Measurements from ENCODE around the gene PDE4D.
"Not testable (repeated sequence)": the region's sequence is repeated elsewhere in the genome, so short reads cannot be mapped to it uniquely, and the experiment has no call there.

Gene PDE4D

DNA sequence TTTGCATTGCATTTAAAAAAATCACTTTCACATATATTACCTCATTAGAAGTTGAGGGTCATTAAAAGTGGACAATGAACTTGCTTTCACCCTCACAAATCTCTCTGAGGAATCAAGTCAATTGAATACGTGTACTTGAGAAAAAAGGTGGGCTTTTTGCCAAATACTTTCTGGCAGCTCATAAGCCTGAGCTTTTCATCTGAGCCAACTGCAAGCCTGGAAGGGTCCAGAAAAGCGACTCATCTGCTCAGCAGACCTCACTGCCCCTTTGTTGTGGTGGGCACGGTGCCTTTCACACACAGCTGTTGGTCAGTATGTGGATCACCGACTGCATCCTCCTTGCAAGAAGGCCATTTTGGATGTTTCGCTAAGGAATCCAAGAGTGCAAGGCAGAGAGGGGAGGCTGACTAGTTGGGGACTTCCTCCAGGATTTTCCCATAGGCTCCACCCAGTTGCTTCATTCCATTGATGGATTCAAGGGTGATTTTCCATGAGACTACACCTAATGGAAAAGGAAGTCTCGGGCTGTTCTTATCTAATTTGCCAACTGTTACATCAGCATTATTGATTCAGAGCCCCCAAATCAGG is 564.7 kb downstream of the PDE4D start:
- no peak for DNase-seq (ENCODE audit: low spot score)

- no peak for DNase-seq (ENCODE audit: low spot score)
These were observed 566.1 kb downstream of the PDE4D start for GRCh38 chr5:59327191-59327980.

DNA sequence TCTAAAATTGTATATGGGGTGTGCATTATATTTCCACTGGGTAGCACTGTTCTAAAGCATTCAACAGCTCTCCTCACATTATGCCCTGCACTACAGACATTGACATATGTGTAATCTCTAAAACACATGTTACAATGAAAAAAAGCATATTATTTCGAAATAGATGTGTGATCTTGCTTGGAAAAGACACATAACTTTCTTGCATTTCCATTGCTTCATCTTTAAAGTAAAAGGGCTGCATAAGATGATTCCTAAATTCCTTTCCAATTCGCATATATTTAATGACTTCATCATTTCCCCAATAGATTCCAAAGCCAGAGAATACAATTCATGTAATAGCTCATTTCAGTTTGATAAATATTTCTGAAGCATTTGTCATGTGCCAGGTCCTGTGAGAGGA is 566.9 kb downstream of the PDE4D start:
- no peak for DNase-seq (ENCODE audit: low spot score)

GRCh38 chr5:59325070-59325469 is 568.5 kb downstream of the PDE4D start:
- DNase-seq (ENCODE audit: low spot score), result no peak

- no peak for DNase-seq (ENCODE audit: low spot score)
These were observed 570.6 kb downstream of the PDE4D start for GRCh38 chr5:59322894-59323293.

DNA sequence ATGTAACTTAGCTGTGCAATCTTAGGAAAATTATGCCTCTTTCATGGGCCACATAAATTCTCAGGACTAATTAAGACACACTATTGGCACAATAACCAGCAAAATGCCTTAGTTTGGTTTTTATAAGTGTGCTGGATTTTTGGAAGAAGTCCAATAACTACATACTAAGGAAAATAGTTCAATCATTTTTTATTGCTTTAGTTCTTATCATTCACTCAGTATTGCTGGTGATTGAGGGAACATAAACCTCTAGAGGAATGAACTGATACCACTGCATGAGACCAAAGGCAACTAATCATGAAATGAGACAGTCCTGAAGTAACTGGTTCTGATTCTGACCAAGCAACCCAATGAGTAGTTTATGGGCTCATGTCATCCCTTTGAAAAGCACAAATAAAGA is 571.5 kb downstream of the PDE4D start:
- DNase-seq (ENCODE audit: low spot score), result no peak

DNA sequence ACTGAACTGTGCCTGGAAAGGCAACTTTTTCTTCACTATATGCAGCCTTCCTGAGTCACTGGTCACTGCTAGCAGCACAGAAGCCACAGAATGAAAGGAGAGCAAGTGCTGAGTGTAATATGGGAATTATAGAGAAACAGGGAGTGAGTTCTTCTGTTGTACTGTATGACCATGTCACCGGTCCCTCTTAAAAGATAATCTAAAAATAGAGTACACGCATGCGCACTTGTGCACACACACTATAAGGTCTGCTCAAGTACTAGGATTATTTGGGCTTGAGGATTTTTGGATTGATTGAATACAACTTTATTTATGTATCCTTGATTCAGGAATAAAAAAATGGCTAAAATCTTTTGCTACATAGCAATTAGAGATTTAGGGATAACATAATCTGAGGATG is 571.9 kb downstream of the PDE4D start:
- DNase-seq (ENCODE audit: low spot score), result no peak

DNA sequence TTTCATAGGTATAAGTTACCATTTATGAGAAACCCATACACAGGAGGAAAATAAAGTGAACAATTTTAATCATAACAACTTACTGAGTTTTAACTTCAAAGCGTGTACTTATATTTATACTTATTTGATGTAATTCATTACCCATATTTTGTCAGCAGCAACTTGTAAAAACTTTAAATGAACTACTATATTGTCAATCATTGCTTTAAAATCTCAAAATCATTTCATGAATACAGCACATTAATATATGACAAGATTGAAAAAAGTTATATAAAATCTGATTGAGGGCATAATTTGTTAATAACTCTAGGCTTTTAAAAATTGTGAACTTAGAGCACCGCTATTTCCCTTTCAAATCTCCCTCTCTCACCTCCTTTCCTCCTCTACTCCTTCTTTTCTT is 573.1 kb downstream of the PDE4D start:
- no peak for DNase-seq (ENCODE audit: low spot score)

GRCh38 chr5:59319250-59319649 is 574.3 kb downstream of the PDE4D start:
- no peak for DNase-seq (ENCODE audit: low spot score)

GRCh38 chr5:59317774-59318205 is 575.7 kb downstream of the PDE4D start:
- DNase-seq (ENCODE audit: low spot score), result no peak

GRCh38 chr5:59317023-59317773 is 576.3 kb downstream of the PDE4D start:
- no peak for DNase-seq (ENCODE audit: low spot score)

- DNase-seq (ENCODE audit: low spot score), result no peak
These were observed 581.3 kb downstream of the PDE4D start for GRCh38 chr5:59312223-59312622.

- DNase-seq (ENCODE audit: low spot score), result not testable (repeated sequence)
These were observed 584.8 kb downstream of the PDE4D start for GRCh38 chr5:59308685-59309084.

- not testable (repeated sequence) for DNase-seq (ENCODE audit: low spot score)
These were observed 590.2 kb downstream of the PDE4D start for GRCh38 chr5:59303289-59303716.

- DNase-seq (ENCODE audit: low spot score), result not testable (repeated sequence)
These were observed 591.0 kb downstream of the PDE4D start for GRCh38 chr5:59302509-59302908.

- no peak for DNase-seq (ENCODE audit: low spot score)
These were observed 591.8 kb downstream of the PDE4D start for GRCh38 chr5:59301727-59302126.

- no peak for DNase-seq (ENCODE audit: low spot score)
These were observed 592.6 kb downstream of the PDE4D start for GRCh38 chr5:59300930-59301329.

DNA sequence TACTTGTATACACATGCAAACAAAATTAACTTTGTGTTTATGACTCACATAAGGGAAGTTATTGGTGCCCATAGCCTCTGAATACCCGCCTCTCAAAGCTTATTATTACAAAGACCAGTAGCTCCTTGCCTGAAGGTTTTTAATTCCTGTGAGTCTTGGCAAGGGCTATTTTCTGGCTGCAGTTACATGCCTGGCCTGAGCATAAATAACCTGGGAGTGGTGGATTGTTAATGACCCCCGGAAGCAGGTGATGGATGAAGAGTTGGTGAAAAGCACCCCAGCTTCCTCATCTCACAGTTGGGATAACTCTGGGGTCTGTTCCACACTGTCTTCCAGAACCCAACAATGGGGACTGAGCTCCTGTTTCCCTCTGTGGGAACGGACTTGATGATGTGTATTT is 594.5 kb downstream of the PDE4D start:
- DNase-seq (ENCODE audit: low spot score), result no peak

GRCh38 chr5:59296317-59297264 is 596.9 kb downstream of the PDE4D start:
- no peak for DNase-seq (ENCODE audit: low spot score)

DNA sequence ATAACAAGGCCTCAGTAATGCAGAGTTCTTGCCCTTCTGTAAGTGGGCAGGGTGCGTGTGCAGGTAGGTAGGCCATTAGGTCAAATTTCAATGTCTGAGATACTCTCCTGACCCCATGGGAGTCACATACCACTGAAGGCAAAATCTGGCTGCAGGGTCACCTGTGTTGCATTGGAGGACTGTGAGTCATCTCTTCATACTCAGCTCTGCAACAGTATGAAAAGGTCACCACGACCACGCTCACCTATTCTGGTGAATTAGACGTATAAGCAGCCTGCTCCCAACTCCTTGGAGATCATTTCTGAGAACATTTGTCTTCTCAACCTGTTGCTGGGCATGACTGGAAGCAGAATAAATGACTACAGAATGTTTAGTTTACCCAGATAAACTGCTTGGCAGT is 599.8 kb downstream of the PDE4D start:
- no peak for DNase-seq (ENCODE audit: low spot score)

DNA sequence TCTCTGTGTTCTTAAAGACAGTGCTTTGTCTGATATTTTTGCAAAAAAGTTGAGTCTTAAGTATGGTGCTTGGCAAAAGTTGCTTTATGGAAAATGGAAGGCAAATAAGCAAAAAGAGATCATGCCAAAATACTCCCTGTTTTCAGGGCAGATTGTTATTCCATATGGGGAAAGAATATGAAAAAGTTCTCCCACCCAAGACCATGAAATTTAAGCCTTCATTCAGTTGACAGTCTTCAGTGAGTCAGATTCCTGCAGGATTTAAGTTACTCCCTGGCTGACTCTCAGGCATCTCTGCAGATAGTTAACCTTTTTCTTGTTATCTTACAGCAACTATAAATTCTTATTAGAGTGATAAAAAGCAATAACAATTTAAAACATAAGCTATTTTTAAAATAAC is 601.6 kb downstream of the PDE4D start:
- DNase-seq (ENCODE audit: low spot score), result no peak

GRCh38 chr5:59287884-59288283 is 605.6 kb downstream of the PDE4D start:
- no peak for DNase-seq (ENCODE audit: low spot score)

Data from globus pallidus (tissue), 1 donor.